Liver (tissue), 9 donors: ENCODE measurements around the gene SERPINA4. TPM values are rescaled to one million over a fixed set of nuclear protein-coding genes. Genes with fewer than 3 reads are reported as not detected.
A peak's percentile ranks its signal among the peaks of the same experiment; 100 is the strongest.

Experiments used
- DNase-seq: peaks from one replicate; pipeline ENCODE4 v3.0.0-alpha.2; 2017; ENCODE audit warnings: low spot score
- H3K27ac ChIP-seq, 2 donors: one replicate each; pipeline ENCODE4 v1.7.0; 2013; ENCODE audit warnings: inconsistent platforms in 2 of 2, low read length in 2 of 2, control low read depth in 1 of 2, low read depth in 1 of 2, mild to moderate bottlenecking in 1 of 2
- H3K27me3 ChIP-seq, 4 donors: one replicate each; pipeline versions ENCODE4 v1.6.1 to v1.7.0; 2013; ENCODE audit warnings: low read length in 3 of 4, inconsistent platforms in 1 of 4, mild to moderate bottlenecking in 1 of 4, moderate library complexity in 1 of 4; ENCODE audit not compliant: control insufficient read depth in 4 of 4, insufficient read depth in 4 of 4
- H3K36me3 ChIP-seq, 4 donors: one replicate each; pipeline versions ENCODE4 v1.6.1 to v1.7.0; 2013; ENCODE audit warnings: low read length in 3 of 4, mild to moderate bottlenecking in 3 of 4, low read depth in 1 of 4, moderate library complexity in 1 of 4; ENCODE audit not compliant: control insufficient read depth in 4 of 4, insufficient read depth in 3 of 4
- H3K4me1 ChIP-seq, 4 donors: one replicate each; pipeline versions ENCODE4 v1.6.1 to v1.7.0; 2013; ENCODE audit warnings: low read length in 3 of 4, mild to moderate bottlenecking in 3 of 4, moderate library complexity in 1 of 4; ENCODE audit not compliant: control insufficient read depth in 4 of 4, insufficient read depth in 4 of 4
- H3K4me3 ChIP-seq, 3 donors: one replicate each; pipeline versions ENCODE4 v1.6.1 to v1.7.0; 2013; ENCODE audit warnings: low read length in 3 of 3, control low read depth in 1 of 3, low read depth in 1 of 3, mild to moderate bottlenecking in 1 of 3
- H3K9ac ChIP-seq, 2 donors: one replicate each; pipeline ENCODE4 v1.7.0; 2013; ENCODE audit warnings: low read length in 2 of 2, mild to moderate bottlenecking in 2 of 2, moderate library complexity in 2 of 2, control low read depth in 1 of 2, low read depth in 1 of 2
- H3K9me3 ChIP-seq, 4 donors: one replicate each; pipeline versions ENCODE4 v1.6.1 to v1.7.0; 2013; ENCODE audit warnings: low read length in 3 of 4; ENCODE audit not compliant: control insufficient read depth in 4 of 4
- ATF3 ChIP-seq: IDR thresholded peaks from 2 replicates; pipeline ENCODE4 v1.6.1; 2016; ENCODE audit warnings: antibody characterized with exemption
- CTCF ChIP-seq: fragments of 150-350 bp; IDR thresholded peaks from 2 replicates; pipeline ENCODE4 v1.5.1; 2017; ENCODE audit warnings: improper control_type of control experiment, low read depth, low read length; ENCODE audit not compliant: missing input control
- FOXA1 ChIP-seq: IDR thresholded peaks from 2 replicates; pipeline ENCODE4 v1.6.1; 2016; ENCODE audit warnings: antibody characterized with exemption
- FOXA2 ChIP-seq: IDR thresholded peaks from 2 replicates; pipeline ENCODE4 v1.6.1; 2016; ENCODE audit warnings: antibody characterized with exemption
- GABPA ChIP-seq, 2 donors: IDR thresholded peaks in 1 of 2; conservative IDR thresholded peaks in 1 of 2; 2 replicates each; pipeline ENCODE4 v1.6.1; 2016; ENCODE audit warnings: antibody characterized with exemption in 2 of 2, mild to moderate bottlenecking in 1 of 2, moderate library complexity in 1 of 2
- HNF4A ChIP-seq, 2 donors: conservative IDR thresholded peaks; 2 replicates each; pipeline ENCODE4 v1.6.1; 2016; ENCODE audit warnings: antibody characterized with exemption in 2 of 2, mild to moderate bottlenecking in 2 of 2
- HNF4G ChIP-seq: IDR thresholded peaks from 2 replicates; pipeline ENCODE4 v1.6.1; 2016; ENCODE audit warnings: antibody characterized with exemption
- JUND ChIP-seq, 2 donors: IDR thresholded peaks; 2 replicates each; pipeline ENCODE4 v1.6.1; 2016; ENCODE audit warnings: antibody characterized with exemption in 2 of 2
- MAX ChIP-seq: IDR thresholded peaks from 2 replicates; pipeline ENCODE4 v1.6.1; 2016; ENCODE audit warnings: antibody characterized with exemption
- NR2F2 ChIP-seq: IDR thresholded peaks from 2 replicates; pipeline ENCODE4 v1.6.1; 2016; ENCODE audit warnings: antibody characterized with exemption
- RAD21 ChIP-seq, 2 donors: IDR thresholded peaks; 2 replicates each; pipeline ENCODE4 v1.6.1; 2016; ENCODE audit warnings: antibody characterized with exemption in 2 of 2, mild to moderate bottlenecking in 2 of 2
- REST ChIP-seq: IDR thresholded peaks from 2 replicates; pipeline ENCODE4 v1.6.1; 2016; ENCODE audit warnings: antibody characterized with exemption, mild to moderate bottlenecking
- RXRA ChIP-seq, 2 donors: IDR thresholded peaks; 2 replicates each; pipeline ENCODE4 v1.6.1; 2017 to 2018; ENCODE audit warnings: antibody characterized with exemption in 2 of 2, mild to moderate bottlenecking in 1 of 2
- SP1 ChIP-seq: IDR thresholded peaks from 2 replicates; pipeline ENCODE4 v1.6.1; 2018; ENCODE audit warnings: antibody characterized with exemption, mild to moderate bottlenecking
- TAF1 ChIP-seq: conservative IDR thresholded peaks from 2 replicates; pipeline ENCODE4 v1.6.1; 2016; ENCODE audit warnings: antibody characterized with exemption, mild to moderate bottlenecking
- YY1 ChIP-seq: IDR thresholded peaks from 2 replicates; pipeline ENCODE4 v1.6.1; 2016; ENCODE audit warnings: antibody characterized with exemption, mild to moderate bottlenecking
- ZBTB33 ChIP-seq: IDR thresholded peaks from 2 replicates; pipeline ENCODE4 v1.6.1; 2016; ENCODE audit warnings: antibody characterized with exemption
- WGBS: extraction: QIAGEN DNeasy Blood & Tissue Kit; methylation state at CpG from one replicate; pipeline ENCODE4 v1.1.7; 2013; 5-methylcytosine and 5-hydroxymethylcytosine counted together
- polyA plus RNA-seq, 2 donors: library from polyadenylated mRNA; stranded (reverse) in 1 of 2; unstranded in 1 of 2; fragments of 200-250 nt in 1 of 2; fragments of >200 nt in 1 of 2; fragmentation: Nextera tagmentation in 1 of 2; extraction: Ambion mirVana in 1 of 2; gene quantifications; one replicate each; pipeline versions ENCODE4 v1.2.1 to v1.2.3, GENCODE V29; 2013 to 2015
- total RNA-seq, 2 donors: library from RNA; depleted of rRNA; stranded (reverse); fragments of >200 nt; gene quantifications; one replicate each; pipeline ENCODE4 v1.2.3, GENCODE V29; 2014
- donor health status: healthy.
- donor health status: healthy.
- donor health status: healthy.
- donor health status: healthy.
- donor health status: healthy.

Gene SERPINA4
- total and polyA plus RNA-seq, 4 donors, result 50.5 to 150 (median 74.0) TPM

GRCh38 chr14:94596361-94596760 lies 35.1 kb downstream of the SERPINA4 start (continued):
- TF ChIP-seq TAF1 (no peak), MAX (no peak), SP1 (no peak), ZBTB33 (no peak)

GRCh38 chr14:94597788-94598187 lies 36.5 kb downstream of the SERPINA4 start:
- peak overlapping the region; percentile 2 to 82 for H3K9ac ChIP-seq
- peak overlapping the region; percentile 61 to 95 (median 92) for H3K4me3 ChIP-seq
- H3K4me1 ChIP-seq, result peaks cover 16 to 75% (median 55%) of the 10 kb centered on the region in 4 donors
- H3K36me3 ChIP-seq, result no peaks in the 10 kb centered on the region
- H3K27me3 ChIP-seq, result no peaks in the 10 kb centered on the region
- TF ChIP-seq SP1, result no peak
- no peak for TF ChIP-seq FOXA1
- TF ChIP-seq CTCF, result no peak
- TF ChIP-seq YY1, result no peak
- TF ChIP-seq MAX, result no peak
- no peak for TF ChIP-seq RAD21 (IDR thresholded peaks at IDR 0.05)
- no peak for TF ChIP-seq NR2F2
- no peak for TF ChIP-seq JUND (IDR thresholded peaks at IDR 0.05)
- no peak for TF ChIP-seq ZBTB33
- TF ChIP-seq HNF4G, result no peak
- no peak for TF ChIP-seq REST
- TF ChIP-seq GABPA (IDR thresholded peaks at IDR 0.05 in 1 of 2, conservative IDR thresholded peaks at IDR 0.05 in 1 of 2), result no peak
- no peak for TF ChIP-seq HNF4A (conservative IDR thresholded peaks at IDR 0.05)
- no peak for TF ChIP-seq FOXA2
- TF ChIP-seq TAF1, result no peak
- TF ChIP-seq RXRA (IDR thresholded peaks at IDR 0.05), result no peak
- TF ChIP-seq ATF3, result no peak
- DNase-seq, result no peak
- H3K27ac ChIP-seq, result peak overlapping the region; percentile 73 to 91
- WGBS, result 57% methylated on average over 5 of the region's 5 CpGs
- H3K9me3 ChIP-seq, result no peaks in the 10 kb centered on the region
